Mononuclear cell (primary cell): ENCODE measurements around the gene CELSR3. TPM values are rescaled to one million over a fixed set of nuclear protein-coding genes. Genes with fewer than 3 reads are reported as not detected.

Source experiments
- H3K27me3 ChIP-seq: 2 replicates; pipeline ENCODE4 v1.6.0; 2011; ENCODE audit warnings: low read length, control low read depth; ENCODE audit not compliant: insufficient read depth
- H3K4me1 ChIP-seq: 2 replicates; pipeline ENCODE4 v1.5.1; 2011; ENCODE audit warnings: mild to moderate bottlenecking, low read length, control low read depth; ENCODE audit not compliant: insufficient read depth
- H3K4me3 ChIP-seq: 2 replicates; pipeline ENCODE4 v1.5.1; 2011; ENCODE audit warnings: mild to moderate bottlenecking, low read length, moderate library complexity
- H3K9me3 ChIP-seq: 2 replicates; pipeline ENCODE4 v1.5.1; 2011; ENCODE audit warnings: low read depth, mild to moderate bottlenecking, control low read depth, low read length
- total RNA-seq: library from RNA; depleted of rRNA; stranded (reverse); fragments of >200 nt; gene quantifications from one replicate; pipeline ENCODE4 v1.2.3, GENCODE V29; 2012

The CELSR3 gene
- total RNA-seq, 1 donor, result 2.6 TPM

DNA sequence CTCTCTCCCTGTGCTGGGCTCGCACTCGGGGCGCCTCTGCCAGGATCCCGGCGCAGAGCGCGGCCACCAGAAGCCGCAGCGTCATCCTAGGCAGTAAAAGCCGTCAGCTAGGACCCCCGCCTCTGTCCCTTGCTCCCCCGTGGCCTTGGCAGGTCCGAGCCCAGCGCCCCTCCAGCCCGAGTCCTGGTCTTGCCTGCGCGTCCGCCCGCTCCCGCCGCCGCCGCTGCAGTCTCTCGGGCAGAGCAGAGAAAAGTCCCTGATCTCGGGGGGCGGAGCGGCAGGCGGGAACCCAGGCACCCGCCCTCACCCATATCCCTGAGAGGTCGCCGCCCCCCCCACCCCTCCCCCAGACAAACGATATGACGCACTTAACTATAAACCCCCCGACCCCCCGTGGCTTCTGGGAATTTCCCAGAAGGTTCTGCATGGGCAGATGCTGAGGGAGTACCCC, 67.6 kb downstream of the CELSR3 start, which contains the start of gene COL7A1:
TSS of gene COL7A1 (minus strand) at position 255 of the 451 bp plus-strand sequence. CDS start at position 85, 170 bp downstream.
- peaks cover 15% of the 10 kb centered on the region for H3K27me3 ChIP-seq
- no peak within 1 kb of the TSS for H3K4me3 ChIP-seq
- no peaks in the 10 kb centered on the region for H3K4me1 ChIP-seq
- H3K9me3 ChIP-seq, result no peaks in the 10 kb centered on the region

- H3K27me3 ChIP-seq, result peaks cover 15% of the 10 kb centered on the region
- no peaks in the 10 kb centered on the region for H3K9me3 ChIP-seq
- no peaks in the 10 kb centered on the region for H3K4me1 ChIP-seq
- no peak overlapping the region for H3K4me3 ChIP-seq
Measured at GRCh38 chr3:48594417-48595049, 68.2 kb downstream of the CELSR3 start.

DNA sequence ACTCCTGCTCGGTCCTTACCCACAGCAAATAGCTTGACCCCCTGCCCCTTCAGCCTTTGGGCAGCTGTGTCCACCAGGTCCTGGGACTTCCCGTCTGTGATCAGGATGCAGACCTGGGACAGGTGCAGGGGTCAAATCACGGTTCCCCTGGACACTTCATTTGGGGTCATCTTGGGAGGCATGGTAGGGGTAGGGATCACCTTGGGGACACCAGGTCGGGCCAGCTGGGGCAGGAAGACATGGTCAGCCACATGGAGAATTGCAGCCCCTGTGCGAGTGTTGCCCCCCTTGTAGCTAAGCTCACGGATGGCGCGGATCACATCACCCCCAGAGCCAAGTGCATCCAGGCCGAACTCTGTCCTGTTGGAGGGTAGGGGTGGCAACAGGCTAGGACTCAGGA, 69.3 kb downstream of the CELSR3 start:
- Histone ChIP-seq H3K4me1 (no peaks in the 10 kb centered on the region), H3K27me3 (peaks cover 15% of the 10 kb centered on the region), H3K9me3 (no peaks in the 10 kb centered on the region), H3K4me3 (no peak overlapping the region)

DNA sequence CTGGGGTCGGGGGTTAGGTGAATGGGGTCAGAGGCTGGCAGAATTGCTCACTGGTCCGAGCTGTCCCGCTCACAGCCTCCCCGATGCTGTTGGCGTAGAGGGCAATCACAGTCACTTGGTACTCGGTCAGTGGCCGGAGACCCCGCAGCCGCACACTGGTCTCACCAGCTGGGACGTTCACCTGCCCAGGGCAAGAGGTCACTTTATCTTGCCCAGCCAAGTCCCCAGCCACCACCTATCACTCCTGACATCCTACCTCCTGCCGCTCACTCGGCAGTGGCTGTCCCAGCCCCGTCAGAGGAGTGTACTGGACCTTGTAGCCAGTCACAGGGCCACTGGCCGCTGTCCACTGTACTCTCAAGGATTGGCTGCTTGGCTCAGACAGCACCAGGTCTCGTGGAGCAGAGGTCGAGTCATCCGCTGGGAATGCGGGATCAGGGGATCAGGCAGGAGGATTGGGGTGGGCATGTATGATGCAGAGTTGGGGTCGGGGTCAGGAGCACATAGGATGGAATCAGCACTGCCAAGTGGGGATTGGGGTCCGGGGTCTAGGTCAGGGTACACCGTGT, 70.1 kb downstream of the CELSR3 start:
- H3K4me3 ChIP-seq, result no peak overlapping the region
- H3K9me3 ChIP-seq, result no peaks in the 10 kb centered on the region
- H3K4me1 ChIP-seq, result no peaks in the 10 kb centered on the region
- H3K27me3 ChIP-seq, result peaks cover 15% of the 10 kb centered on the region

DNA sequence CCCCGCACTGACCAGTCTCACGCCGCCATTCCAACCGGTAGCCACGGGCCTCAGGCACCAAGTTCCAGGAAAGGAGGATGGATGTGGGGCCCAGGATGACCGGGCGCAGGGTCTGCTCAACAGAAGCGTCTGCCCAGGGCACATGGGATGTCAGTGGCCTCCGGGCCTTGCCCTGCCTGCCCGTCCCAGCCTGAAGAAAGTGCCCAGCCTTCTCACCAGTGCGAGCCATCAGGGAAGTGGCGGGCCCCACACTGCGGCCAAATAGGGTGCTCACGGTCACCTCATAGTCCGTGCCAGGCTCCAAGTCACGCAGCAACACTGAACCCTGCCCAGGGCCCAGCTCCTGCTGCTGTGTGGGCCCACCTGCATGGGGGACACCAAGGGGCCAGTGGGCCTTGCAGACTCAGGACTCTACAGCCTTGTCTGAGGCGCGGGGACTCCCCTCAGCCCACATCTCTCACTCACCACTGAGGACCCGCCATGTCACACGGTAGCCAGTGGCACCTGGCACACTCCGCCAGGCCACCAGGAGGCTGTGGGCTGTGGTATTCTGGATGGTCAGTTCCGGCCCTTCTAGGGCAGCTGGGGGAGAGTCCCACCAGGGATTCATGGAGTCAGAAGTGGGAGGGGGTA, 70.7 kb downstream of the CELSR3 start:
- Histone ChIP-seq H3K9me3 (no peaks in the 10 kb centered on the region), H3K4me1 (no peaks in the 10 kb centered on the region), H3K27me3 (peaks cover 15% of the 10 kb centered on the region), H3K4me3 (no peak overlapping the region)

- H3K4me1 ChIP-seq, result no peaks in the 10 kb centered on the region
- no peaks in the 10 kb centered on the region for H3K9me3 ChIP-seq
- H3K4me3 ChIP-seq, result no peak overlapping the region
- H3K27me3 ChIP-seq, result peaks cover 15% of the 10 kb centered on the region
Measured at GRCh38 chr3:48591436-48591835, 71.2 kb downstream of the CELSR3 start.

DNA sequence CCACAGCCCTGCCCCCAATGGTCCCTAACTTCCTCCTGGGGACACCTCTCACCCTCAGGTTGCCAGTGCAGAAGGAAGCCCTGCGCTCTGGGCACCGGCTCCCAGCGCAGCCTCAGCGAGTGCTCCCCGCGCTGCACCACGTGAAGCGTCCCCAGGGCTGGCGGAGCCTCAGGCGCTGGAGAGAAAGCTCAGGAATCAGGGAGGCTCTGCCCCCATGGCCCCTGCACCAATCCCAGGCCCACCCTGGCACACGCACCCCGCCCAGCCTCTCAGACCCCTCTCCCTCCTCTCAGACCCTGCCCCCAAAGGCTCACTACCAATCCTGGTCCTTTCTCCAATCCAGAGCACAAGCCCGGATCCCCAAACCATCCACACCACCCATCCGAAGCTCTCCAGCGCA, 74.5 kb downstream of the CELSR3 start:
- Histone ChIP-seq H3K4me3 (no peak overlapping the region), H3K9me3 (no peaks in the 10 kb centered on the region), H3K27me3 (no peaks in the 10 kb centered on the region), H3K4me1 (no peaks in the 10 kb centered on the region)

- Histone ChIP-seq H3K4me1 (no peaks in the 10 kb centered on the region), H3K27me3 (no peaks in the 10 kb centered on the region), H3K9me3 (no peaks in the 10 kb centered on the region), H3K4me3 (no peak overlapping the region)
Measured at GRCh38 chr3:48587686-48588085, 75.0 kb downstream of the CELSR3 start.

Other genes with a start within 250 kb of the CELSR3 start
- 0.63 TPM for gene PLXNB1, start 232.8 kb downstream of the CELSR3 start, total RNA-seq
- 1.4 TPM for gene CCDC51, start 222.8 kb downstream of the CELSR3 start, total RNA-seq
- 271 TPM for gene TMA7, start 222.6 kb downstream of the CELSR3 start, total RNA-seq
- 5.1 TPM for gene ATRIP, start 216.1 kb downstream of the CELSR3 start, total RNA-seq
- 64.1 TPM for gene SHISA5, start 158.7 kb downstream of the CELSR3 start, total RNA-seq
- gene PFKFB4, start 106.1 kb downstream of the CELSR3 start, total RNA-seq, result 11.3 TPM
- gene UCN2, start 99.1 kb downstream of the CELSR3 start, total RNA-seq, result 0.10 TPM
- gene COL7A1, start 67.6 kb downstream of the CELSR3 start, total RNA-seq, result 0.10 TPM
- 131 TPM for gene UQCRC1, start 53.2 kb downstream of the CELSR3 start, total RNA-seq
- 0.42 TPM for gene TMEM89, start 41.1 kb downstream of the CELSR3 start, total RNA-seq
- gene SLC26A6, start 27.4 kb downstream of the CELSR3 start, total RNA-seq, result 8.4 TPM
- gene NCKIPSD, start 23.0 kb upstream of the CELSR3 start, total RNA-seq, result 6.3 TPM
- 92.5 TPM for gene IP6K2, start 54.3 kb upstream of the CELSR3 start, total RNA-seq
- 26.1 TPM for gene PRKAR2A, start 185.0 kb upstream of the CELSR3 start, total RNA-seq
- 2.2 TPM for gene SLC25A20, start 236.0 kb upstream of the CELSR3 start, total RNA-seq